ENCODE data around the gene PARD3. TPM values are rescaled to one million over a fixed set of nuclear protein-coding genes. Genes with fewer than 3 reads are reported as not detected.

The PARD3 gene
- polyA plus RNA-seq, 3 donors = 0.51 TPM; not detected in 2

GRCh38 chr10:34470307-34470706 is 344.8 kb downstream of the PARD3 start:
- Mint-ChIP-seq H3K27ac (no peak overlapping the region), H3K9me3 (peaks cover 0 to 2% (median 0%) of the 10 kb centered on the region in 7 donors), H3K36me3 (no peaks in the 10 kb centered on the region), H3K4me1 (no peaks in the 10 kb centered on the region), H3K27me3 (ENCODE audit: low read depth in 3 of 3) (no peaks in the 10 kb centered on the region), H3K4me3 (no peak overlapping the region)
- Histone ChIP-seq H3K79me2 (ENCODE audit: insufficient read depth, low read length) (no peaks in the 10 kb centered on the region), H3K27ac (ENCODE audit: low read depth in 1 of 2, low read length in 2 of 2) (no peak overlapping the region), H3K9me3 (replicated peaks in 1 of 2; ENCODE audit: control insufficient read depth in 1 of 2, insufficient read depth in 1 of 2, low read length in 2 of 2) (no peaks in the 10 kb centered on the region), H3K36me3 (replicated peaks in 1 of 2; ENCODE audit: control insufficient read depth in 1 of 2, insufficient read depth in 2 of 2, low read length in 2 of 2) (no peaks in the 10 kb centered on the region), H4K20me1 (ENCODE audit: insufficient read depth, low read length) (no peaks in the 10 kb centered on the region), H3K9ac (ENCODE audit: insufficient read depth, low read length, poor library complexity, severe bottlenecking) (no peak overlapping the region), H2AFZ (ENCODE audit: insufficient read depth, low read depth, low read length, poor library complexity, severe bottlenecking) (no peak overlapping the region), H3K27me3 (ENCODE audit: control insufficient read depth in 2 of 2, insufficient read depth in 2 of 2, low read length in 2 of 2) (no peaks in the 10 kb centered on the region), H3K4me1 (ENCODE audit: control insufficient read depth in 1 of 2, insufficient read depth in 2 of 2, low read length in 2 of 2) (no peaks in the 10 kb centered on the region), H3K4me2 (replicated peaks; ENCODE audit: extremely low read depth, low read length, poor library complexity, severe bottlenecking) (no peak overlapping the region), H3K4me3 (replicated peaks in 1 of 3; ENCODE audit: low read depth in 2 of 3, low read length in 3 of 3) (no peak overlapping the region)
- intact Hi-C loops (cut with micrococcal nuclease) = no loop called here
- DNase-seq = no peak
- no peak for TF ChIP-seq CTCF (IDR thresholded peaks at IDR 0.05)
- WGBS (ENCODE audit: insufficient coverage) = 100% methylated on average over 5 of the region's 5 CpGs

- no CpG with 5 or more reads among the region's 2 CpGs for WGBS (ENCODE audit: insufficient coverage)
- H3K9me3 ChIP-seq (replicated peaks in 1 of 2; ENCODE audit: control insufficient read depth in 1 of 2, insufficient read depth in 1 of 2, low read length in 2 of 2) = no peaks in the 10 kb centered on the region
- TF ChIP-seq CTCF (IDR thresholded peaks at IDR 0.05) = no peak
- Mint-ChIP-seq H3K9me3 (peaks cover 0 to 2% (median 0%) of the 10 kb centered on the region in 7 donors), H3K4me1 (no peaks in the 10 kb centered on the region), H3K36me3 (no peaks in the 10 kb centered on the region), H3K27me3 (ENCODE audit: low read depth in 3 of 3) (no peaks in the 10 kb centered on the region), H3K27ac (no peak overlapping the region), H3K4me3 (no peak overlapping the region)
- no peaks in the 10 kb centered on the region for H3K79me2 ChIP-seq (ENCODE audit: insufficient read depth, low read length)
- intact Hi-C loops (cut with micrococcal nuclease) = no loop called here
- no peak overlapping the region for H3K9ac ChIP-seq (ENCODE audit: insufficient read depth, low read length, poor library complexity, severe bottlenecking)
- H3K27ac ChIP-seq (ENCODE audit: low read depth in 1 of 2, low read length in 2 of 2) = no peak overlapping the region
- H4K20me1 ChIP-seq (ENCODE audit: insufficient read depth, low read length) = no peaks in the 10 kb centered on the region
- H2AFZ ChIP-seq (ENCODE audit: insufficient read depth, low read depth, low read length, poor library complexity, severe bottlenecking) = no peak overlapping the region
- no peaks in the 10 kb centered on the region for H3K36me3 ChIP-seq (replicated peaks in 1 of 2; ENCODE audit: control insufficient read depth in 1 of 2, insufficient read depth in 2 of 2, low read length in 2 of 2)
- DNase-seq = no peak
- H3K4me1 ChIP-seq (ENCODE audit: control insufficient read depth in 1 of 2, insufficient read depth in 2 of 2, low read length in 2 of 2) = no peaks in the 10 kb centered on the region
- H3K27me3 ChIP-seq (ENCODE audit: control insufficient read depth in 2 of 2, insufficient read depth in 2 of 2, low read length in 2 of 2) = no peaks in the 10 kb centered on the region
- H3K4me2 ChIP-seq (replicated peaks; ENCODE audit: extremely low read depth, low read length, poor library complexity, severe bottlenecking) = no peak overlapping the region
- no peak overlapping the region for H3K4me3 ChIP-seq (replicated peaks in 1 of 3; ENCODE audit: low read depth in 2 of 3, low read length in 3 of 3)
Observed at GRCh38 chr10:34469446-34469845, 345.6 kb downstream of the PARD3 start.

All from CD14-positive monocyte (primary cell).